Astrocyte of the cerebellum (primary cell): ENCODE results near the gene NUDT5.
A peak's percentile ranks its signal among the peaks of the same experiment; 100 is the strongest.

Experiments used
- DNase-seq: peaks from one replicate; pipeline ENCODE4 v3.0.0-alpha.2; 2011; ENCODE audit warnings: low read depth
- H3K4me3 ChIP-seq: 2 replicates; pipeline ENCODE4 v1.5.1; 2011; ENCODE audit warnings: mild to moderate bottlenecking, low read depth, low read length, moderate library complexity
- CTCF ChIP-seq: IDR thresholded peaks from 2 replicates; pipeline ENCODE4 v1.5.1; 2012; ENCODE audit warnings: low read length, low read depth, moderate library complexity, mild to moderate bottlenecking; ENCODE audit errors: missing control alignments
- in situ Hi-C: cut with HindIII; loops from 2 replicates; pipeline ENCODE4 v1.10.0; 2017; ENCODE audit warnings: low sequenced_read_pairs

NUDT5 gene

DNA sequence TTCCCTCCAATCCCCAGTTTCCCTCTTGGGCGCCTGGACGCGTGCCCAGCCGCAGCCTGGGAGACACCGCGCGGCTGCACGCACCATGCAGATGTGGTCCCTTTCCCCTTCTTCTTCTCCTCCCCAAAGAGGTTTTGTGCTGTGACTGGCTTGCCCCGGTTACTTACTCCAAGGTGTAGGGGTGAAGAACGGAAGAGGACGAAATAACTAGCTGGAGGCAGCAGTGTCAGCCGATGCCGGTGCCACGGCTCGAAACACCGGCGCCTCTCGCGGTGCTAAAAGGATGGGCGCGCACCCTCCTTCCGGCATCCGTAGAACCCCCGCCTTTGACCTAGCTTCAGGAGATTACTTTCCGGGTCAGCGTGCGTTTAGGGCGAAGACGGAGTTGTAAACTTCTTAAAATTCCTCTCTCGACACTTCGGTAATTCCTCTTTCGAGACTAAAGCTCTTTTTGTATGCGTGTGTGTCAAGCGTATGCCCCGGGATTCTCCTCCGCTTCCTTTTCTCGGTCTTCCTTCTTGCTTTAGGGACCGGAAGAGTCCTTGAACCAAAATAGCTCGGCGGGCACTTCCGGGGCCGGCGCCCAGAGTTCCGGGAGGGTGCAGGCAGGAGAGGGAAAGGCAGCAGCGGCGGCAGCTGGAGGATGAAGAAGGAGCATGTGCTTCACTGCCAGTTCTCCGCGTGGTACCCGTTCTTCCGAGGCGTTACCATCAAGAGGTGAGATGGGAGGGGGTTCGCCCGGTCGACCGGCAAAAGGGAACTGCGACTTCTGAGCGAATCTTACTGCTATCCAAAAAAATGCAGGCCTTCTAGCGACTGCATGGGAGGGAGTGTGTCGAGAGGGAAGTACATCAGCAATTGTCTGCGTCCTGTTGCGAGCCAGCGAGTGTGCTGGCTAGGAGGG, at the start of gene NUDT5, which contains the start of gene CDC123:
NUDT5 (minus strand) TSS at position 289 of the 904 bp plus-strand sequence. CDS start 9,600 bp downstream, outside the sequence.
CDC123 (plus strand) TSS at position 586 of the 904 bp plus-strand sequence; CDS start at position 644, 58 bp downstream.
- peak; percentile 74 for DNase-seq
- peak within 1 kb of the TSS; percentile 93 for H3K4me3 ChIP-seq
- TF ChIP-seq CTCF: no peak
- in situ Hi-C loops: no loop called here

GRCh38 chr10:12243864-12244620, 48.4 kb upstream of the NUDT5 start:
- in situ Hi-C loops: no loop called here
- H3K4me3 ChIP-seq: no peak overlapping the region
- no peak for DNase-seq
- no peak for TF ChIP-seq CTCF

- TF ChIP-seq CTCF: no peak
- in situ Hi-C loops: no loop called here
- no peak overlapping the region for H3K4me3 ChIP-seq
- no peak for DNase-seq
These were observed 46.3 kb upstream of the NUDT5 start for GRCh38 chr10:12241810-12242529.

DNA sequence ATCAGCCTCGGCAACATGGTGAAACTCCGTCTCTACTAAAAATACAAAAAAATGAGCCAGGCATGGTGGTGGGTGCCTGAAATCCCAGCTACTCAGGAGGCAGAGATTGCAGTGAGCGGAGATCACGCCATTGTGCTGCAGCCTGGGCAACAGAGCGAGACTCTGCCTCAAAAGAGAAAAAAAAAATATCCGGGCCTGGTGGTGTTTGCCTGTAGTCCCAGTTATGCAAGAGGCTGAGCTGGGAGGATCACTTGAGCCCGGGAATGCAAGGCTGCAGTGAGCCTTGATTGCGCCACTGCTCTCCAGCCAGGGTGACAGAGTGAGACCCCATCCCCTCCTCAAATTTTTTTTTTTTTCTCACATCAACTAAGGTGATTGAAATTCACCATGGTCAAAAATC, 43.1 kb upstream of the NUDT5 start:
- in situ Hi-C loops: loop anchor here (5.0 kb wide), 1 partner anchor 53 kb away; no protein-coding TSS in a partner anchor
- no peak for TF ChIP-seq CTCF
- H3K4me3 ChIP-seq: no peak overlapping the region
- DNase-seq: no peak

DNA sequence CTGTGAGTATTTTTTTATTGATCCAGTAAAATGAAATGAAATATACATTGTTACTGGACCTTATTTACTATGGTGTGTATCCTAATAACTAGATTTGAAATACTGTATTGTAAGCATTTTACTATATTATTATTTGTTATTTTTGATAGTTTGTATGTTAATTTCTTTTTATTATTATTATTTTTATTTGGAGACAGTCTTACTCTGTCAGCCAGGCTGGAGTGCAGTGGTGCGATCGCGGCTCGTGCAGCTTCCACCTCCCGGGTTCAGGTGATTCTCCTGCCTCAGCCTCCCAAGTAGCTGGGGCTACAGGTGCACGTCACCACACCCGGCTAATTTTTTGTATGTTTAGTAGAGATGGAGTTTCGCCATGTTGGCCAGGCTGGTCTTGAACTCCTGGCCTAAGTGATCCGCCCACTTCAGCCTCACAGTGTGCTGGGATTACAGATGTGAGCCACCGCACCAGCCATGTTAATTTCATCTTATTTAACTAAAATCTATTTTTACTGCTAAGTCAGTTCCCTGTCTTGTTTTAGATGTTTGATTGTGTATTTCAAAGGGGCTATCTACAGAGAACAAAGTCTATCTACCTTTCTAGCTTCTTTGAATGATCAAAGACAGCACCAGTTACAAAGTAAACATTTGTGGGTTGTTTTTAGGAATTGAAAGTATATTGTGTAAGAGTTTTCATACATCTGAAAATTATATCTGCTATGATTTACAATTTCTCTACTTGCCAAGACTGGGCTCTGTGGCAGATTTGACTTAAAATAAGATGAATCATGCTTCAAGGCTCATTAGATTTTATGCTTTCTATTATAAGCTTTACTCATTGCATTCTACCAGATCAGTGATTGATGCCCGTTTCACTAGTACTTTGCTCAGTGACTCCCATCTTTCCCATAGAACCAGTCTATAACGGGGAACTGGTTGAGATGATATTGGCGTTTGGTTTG, 41.9 kb upstream of the NUDT5 start:
- H3K4me3 ChIP-seq: no peak overlapping the region
- in situ Hi-C loops: loop anchor here (5.0 kb wide), 1 partner anchor 55 kb away; no protein-coding TSS in a partner anchor
- peak; percentile 13 for DNase-seq
- no peak for TF ChIP-seq CTCF
